ENCODE measurements around the gene HIVEP3.

- TF ChIP-seq POLR2A (IDR thresholded peaks at IDR 0.05; ENCODE audit: low read depth, low read length), result no peak
- no peak for TF ChIP-seq POLR2AphosphoS5 (IDR thresholded peaks at IDR 0.05; ENCODE audit: low read depth, low read length)
- no peak for TF ChIP-seq PAX5 (IDR thresholded peaks at IDR 0.05; ENCODE audit: insufficient read depth, low read length, severe bottlenecking)
Measured at GRCh38 chr1:41882486-41882885, 36.2 kb downstream of the HIVEP3 start.

Measured in GM12891 (cell line).